HG03520 (cell line): ENCODE results near the gene TSPAN17.
A peak's percentile ranks its signal among the peaks of the same experiment; 100 is the strongest.

Source experiments
- ATAC-seq: cut with Tn5 transposase; IDR thresholded peaks from one replicate; pipeline ENCODE4 v1.9.1; 2021; ENCODE audit warnings: mild to moderate bottlenecking, moderate library complexity; ENCODE audit not compliant: unreplicated experiment

TSPAN17 gene

GRCh38 chr5:176658817-176659511 lies 11.7 kb downstream of the TSPAN17 start:
- ATAC-seq = no peak

- no peak for ATAC-seq
Observed at GRCh38 chr5:176659512-176659839, 12.2 kb downstream of the TSPAN17 start.

- ATAC-seq = no peak
Observed at GRCh38 chr5:176659860-176660461, 12.7 kb downstream of the TSPAN17 start.

GRCh38 chr5:176660530-176660859 lies 13.2 kb downstream of the TSPAN17 start:
- peak; percentile 12 for ATAC-seq

- ATAC-seq = peak; percentile 55
Observed at GRCh38 chr5:176660860-176661641, 13.8 kb downstream of the TSPAN17 start.

- ATAC-seq = no peak
Observed at GRCh38 chr5:176661676-176662075, 14.4 kb downstream of the TSPAN17 start.

GRCh38 chr5:176662371-176663333 lies 15.4 kb downstream of the TSPAN17 start:
- no peak for ATAC-seq

- no peak for ATAC-seq
Observed at GRCh38 chr5:176663566-176663965, 16.3 kb downstream of the TSPAN17 start.

- no peak for ATAC-seq
Observed at GRCh38 chr5:176664479-176664878, 17.2 kb downstream of the TSPAN17 start.

GRCh38 chr5:176664886-176665285 lies 17.6 kb downstream of the TSPAN17 start:
- ATAC-seq = no peak

GRCh38 chr5:176665517-176665916 lies 18.2 kb downstream of the TSPAN17 start:
- ATAC-seq = no peak

- ATAC-seq = no peak
Observed at GRCh38 chr5:176667637-176668036, 20.4 kb downstream of the TSPAN17 start.

GRCh38 chr5:176670449-176670848 lies 23.2 kb downstream of the TSPAN17 start:
- no peak for ATAC-seq

GRCh38 chr5:176671399-176671798 lies 24.1 kb downstream of the TSPAN17 start:
- no peak for ATAC-seq

- no peak for ATAC-seq
Observed at GRCh38 chr5:176671890-176672747, 24.8 kb downstream of the TSPAN17 start.

- ATAC-seq = no peak
Observed at GRCh38 chr5:176673651-176674583, 26.6 kb downstream of the TSPAN17 start.

GRCh38 chr5:176674799-176675198 lies 27.5 kb downstream of the TSPAN17 start:
- no peak for ATAC-seq

- ATAC-seq = no peak
Observed at GRCh38 chr5:176675676-176676360, 28.5 kb downstream of the TSPAN17 start.
